ENCODE measurements around the gene MLIP.

DNA sequence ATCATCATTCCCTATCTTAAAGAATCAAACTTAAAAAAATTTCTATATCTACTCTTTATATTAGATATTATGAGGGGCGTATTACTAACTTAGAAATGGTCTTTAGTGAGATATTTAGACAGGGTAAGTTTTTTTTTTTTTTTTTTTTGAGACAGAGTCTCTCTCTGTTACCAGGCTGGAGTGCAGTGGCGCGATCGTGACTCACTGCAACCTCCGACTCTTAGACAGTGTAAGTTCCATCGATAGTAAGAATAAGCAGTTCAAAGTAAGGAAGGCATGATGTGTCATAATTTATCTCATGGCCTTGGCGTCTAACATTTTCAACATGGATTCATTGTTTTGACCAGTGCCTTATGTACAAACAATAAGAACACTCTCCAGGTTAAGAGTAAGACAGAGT is 72.4 kb downstream of the MLIP start:
- TF ChIP-seq CTCF (IDR thresholded peaks at IDR 0.05): no peak
- no peak for TF ChIP-seq POLR2A (IDR thresholded peaks at IDR 0.05)
- TF ChIP-seq POLR2AphosphoS5 (IDR thresholded peaks at IDR 0.05): no peak
- no peak for TF ChIP-seq EP300 (IDR thresholded peaks at IDR 0.05; ENCODE audit: low read depth)
